IMR-90 (cell line): ENCODE measurements around the gene APOOL. TPM values are rescaled to one million over a fixed set of nuclear protein-coding genes. Genes with fewer than 3 reads are reported as not detected.

Source experiments
- ATAC-seq: fragments of 200-7000 bp; cut with Tn5 transposase; 2 replicates; pipeline ENCODE4 v1.9.1; 2020; ENCODE audit warnings: low read depth, mild to moderate bottlenecking, moderate library complexity
- BruUV-seq: library from RNA; stranded (reverse); fragments of 400-500 nt; replicated peaks from 2 replicates; lab custom pipeline; 2021; lab: Mats Ljungman, UMichigan
- CTCF ChIA-PET: fragments of 300-600 bp; formaldehyde crosslinking; extraction: SDS; loops from one replicate; lab custom pipeline; 2021; ENCODE audit warnings: antibody characterized with exemption; lab: Yijun Ruan, JAX
- POLR2A ChIA-PET: fragments of 300-600 bp; sonication (Branson Sonifier 250); formaldehyde crosslinking; loops from one replicate; lab custom pipeline; 2022; ENCODE audit warnings: antibody characterized with exemption; ENCODE audit not compliant: unreplicated experiment; lab: Charles Lee
- DNase-seq: peaks from one replicate; pipeline ENCODE4 v3.0.0; 2013
- H2AFZ ChIP-seq: replicated peaks from 2 replicates; pipeline ENCODE3; 2013; ENCODE audit warnings: low read length, mild to moderate bottlenecking; ENCODE audit not compliant: poor library complexity
- H2AK5ac ChIP-seq: 2 replicates; pipeline ENCODE4 v1.6.1; 2013; ENCODE audit warnings: low read depth, low read length, inconsistent platforms
- H2AK9ac ChIP-seq: replicated peaks from 2 replicates; pipeline ENCODE3; 2013; ENCODE audit warnings: mild to moderate bottlenecking, low read depth, low read length, moderate library complexity; ENCODE audit not compliant: poor library complexity
- H2BK120ac ChIP-seq: 2 replicates; pipeline ENCODE4 v1.6.1; 2013; ENCODE audit warnings: low read depth, low read length, inconsistent platforms
- H2BK15ac ChIP-seq: 3 replicates; pipeline ENCODE4 v1.6.1; 2013; ENCODE audit warnings: low read depth, low read length, inconsistent platforms
- H2BK20ac ChIP-seq: 2 replicates; pipeline ENCODE4 v1.6.1; 2013; ENCODE audit warnings: low read depth, mild to moderate bottlenecking, inconsistent platforms, low read length, moderate library complexity
- H2BK5ac ChIP-seq: 2 replicates; pipeline ENCODE4 v1.6.1; 2013; ENCODE audit warnings: mild to moderate bottlenecking, low read depth, low read length, inconsistent platforms; ENCODE audit not compliant: poor library complexity, severe bottlenecking
- H3K14ac ChIP-seq: replicated peaks from 2 replicates; pipeline ENCODE4 v1.6.1; 2013; ENCODE audit warnings: low read depth, low read length, inconsistent platforms
- H3K18ac ChIP-seq: 2 replicates; pipeline ENCODE4 v1.6.1; 2013; ENCODE audit warnings: low read depth, low read length, control low read depth
- H3K23ac ChIP-seq: 2 replicates; pipeline ENCODE4 v1.6.1; 2013; ENCODE audit warnings: low read depth, low read length, inconsistent platforms
- H3K27ac ChIP-seq: 2 replicates; pipeline ENCODE4 v1.5.1; 2013; ENCODE audit warnings: mild to moderate bottlenecking, control low read depth, low read length; ENCODE audit not compliant: insufficient read depth
- H3K27me3 ChIP-seq: 2 replicates; pipeline ENCODE4 v1.6.1; 2013; ENCODE audit warnings: low read length; ENCODE audit not compliant: control insufficient read depth, insufficient read depth
- H3K36me3 ChIP-seq: 2 replicates; pipeline ENCODE4 v1.6.1; 2013; ENCODE audit warnings: low read length, mixed read lengths; ENCODE audit not compliant: control insufficient read depth, insufficient read depth
- H3K4ac ChIP-seq: 2 replicates; pipeline ENCODE4 v1.6.1; 2013; ENCODE audit warnings: low read depth, low read length, inconsistent platforms
- H3K4me1 ChIP-seq: 2 replicates; pipeline ENCODE4 v1.6.1; 2013; ENCODE audit warnings: low read length, mixed read lengths; ENCODE audit not compliant: control insufficient read depth, insufficient read depth
- H3K4me2 ChIP-seq: 2 replicates; pipeline ENCODE4 v1.6.1; 2013; ENCODE audit warnings: low read depth, mild to moderate bottlenecking, control low read depth, low read length, moderate library complexity
- H3K4me3 ChIP-seq: 2 replicates; pipeline ENCODE4 v1.5.1; 2013; ENCODE audit warnings: low read depth, mild to moderate bottlenecking, control low read depth, low read length, moderate library complexity; ENCODE audit not compliant: insufficient read depth
- H3K56ac ChIP-seq: 2 replicates; pipeline ENCODE4 v1.6.1; 2013; ENCODE audit warnings: low read length, inconsistent platforms; ENCODE audit not compliant: insufficient read depth; ENCODE audit errors: extremely low read depth
- H3K79me1 ChIP-seq, 2 experiments: 2 replicates each; pipeline ENCODE4 v1.6.1; 2013; ENCODE audit warnings: low read length in 2 of 2, inconsistent platforms in 1 of 2, low read depth in 1 of 2
- H3K9ac ChIP-seq: 2 replicates; pipeline ENCODE4 v1.6.1; 2013; ENCODE audit warnings: low read depth, low read length, control low read depth
- H3K9me1 ChIP-seq: 2 replicates; pipeline ENCODE4 v1.6.1; 2013; ENCODE audit warnings: low read length, inconsistent platforms; ENCODE audit not compliant: insufficient read depth
- H3K9me3 ChIP-seq: 2 replicates; pipeline ENCODE4 v1.6.1; 2013; ENCODE audit warnings: low read length; ENCODE audit not compliant: control insufficient read depth, insufficient read depth
- H4K20me1 ChIP-seq: 2 replicates; pipeline ENCODE4 v1.6.1; 2013; ENCODE audit warnings: low read length, inconsistent platforms; ENCODE audit not compliant: insufficient read depth
- H4K5ac ChIP-seq: 2 replicates; pipeline ENCODE4 v1.6.1; 2013; ENCODE audit warnings: mild to moderate bottlenecking, low read depth, low read length, control low read depth
- H4K8ac ChIP-seq, 2 experiments: 2 replicates each; pipeline ENCODE4 v1.6.1; 2013; ENCODE audit warnings: low read depth in 2 of 2, low read length in 2 of 2, control low read depth in 1 of 2, inconsistent platforms in 1 of 2
- H4K91ac ChIP-seq: 2 replicates; pipeline ENCODE4 v1.6.1; 2013; ENCODE audit warnings: low read depth, low read length, inconsistent platforms; ENCODE audit not compliant: insufficient read depth
- BHLHE40 ChIP-seq: fragments of 150-350 bp; IDR thresholded peaks from 2 replicates; pipeline ENCODE4 v1.6.1; 2016; ENCODE audit warnings: mild to moderate bottlenecking, low read depth, low read length
- CEBPB ChIP-seq: IDR thresholded peaks from 2 replicates; pipeline ENCODE4 v1.6.1; 2012; ENCODE audit warnings: low read depth, low read length, improper control_type of control experiment
- MAFK ChIP-seq: IDR thresholded peaks from 2 replicates; pipeline ENCODE4 v1.6.1; 2012; ENCODE audit warnings: low read depth, low read length, improper control_type of control experiment
- MAZ ChIP-seq: IDR thresholded peaks from 2 replicates; pipeline ENCODE4 v1.6.1; 2012; ENCODE audit warnings: low read depth, mild to moderate bottlenecking, low read length, improper control_type of control experiment, moderate library complexity, borderline replicate concordance
- NFE2L2 ChIP-seq: fragments of 150-350 bp; IDR thresholded peaks from 2 replicates; pipeline ENCODE4 v1.6.1; 2016; ENCODE audit warnings: low read depth, mild to moderate bottlenecking, low read length
- WGBS, 2 experiments: methylation state at CpG; one replicate each; pipeline versions ENCODE4 v1.1.5 to v1.1.7; 2013; ENCODE audit warnings: missing lambda C conversion rate in 2 of 2; ENCODE audit not compliant: insufficient read length in 1 of 2; ENCODE audit errors: extremely low coverage in 2 of 2; 5-methylcytosine and 5-hydroxymethylcytosine counted together
- dilution Hi-C: fragments of 300-500 bp; cut with HindIII; formaldehyde crosslinking; loops from one replicate; pipeline ENCODE4 v1.14.3; 2018; ENCODE audit warnings: low sequenced_read_pairs; ENCODE audit not compliant: unreplicated experiment
- in situ Hi-C: fragments of 300-500 bp; cut with MboI; formaldehyde crosslinking; loops from 3 replicates; pipeline ENCODE4 v1.14.3; 2019; ENCODE audit warnings: low sequenced_read_pairs, inconsistent platforms, mixed read lengths
- intact Hi-C: fragments of 100-400 bp; cut with micrococcal nuclease; formaldehyde crosslinking; loops from 2 replicates; pipeline ENCODE4 v1.10.0; 2022
- polyA plus RNA-seq, 3 experiments: library from polyadenylated mRNA; depleted of rRNA; stranded (reverse); fragments of >200 nt; gene quantifications; 2 replicates each; pipeline ENCODE4 v1.2.3, GENCODE V29; 2012; ENCODE audit warnings: low replicate concordance in 1 of 3
- total RNA-seq: library from RNA; depleted of rRNA; stranded (reverse); fragments of >200 nt; gene quantifications from 2 replicates; pipeline ENCODE4 v1.2.3, GENCODE V29; 2012
- TF ChIP-seq, protein P1 (sequence below): fragments of 150-350 bp; IDR thresholded peaks from 2 replicates; pipeline ENCODE4 v1.6.1; 2016; ENCODE audit warnings: low read depth, mild to moderate bottlenecking, low read length, moderate library complexity, borderline replicate concordance
- TF ChIP-seq, protein P2 (sequence below): conservative IDR thresholded peaks from 2 replicates; pipeline ENCODE4 v1.5.1; 2012; ENCODE audit warnings: mild to moderate bottlenecking, low read depth, low read length, improper control_type of control experiment

APOOL gene
- total and polyA plus RNA-seq, 2 of the 4 experiments (the other 2 are of a cell fraction): 4.6 to 9.7 TPM

DNA sequence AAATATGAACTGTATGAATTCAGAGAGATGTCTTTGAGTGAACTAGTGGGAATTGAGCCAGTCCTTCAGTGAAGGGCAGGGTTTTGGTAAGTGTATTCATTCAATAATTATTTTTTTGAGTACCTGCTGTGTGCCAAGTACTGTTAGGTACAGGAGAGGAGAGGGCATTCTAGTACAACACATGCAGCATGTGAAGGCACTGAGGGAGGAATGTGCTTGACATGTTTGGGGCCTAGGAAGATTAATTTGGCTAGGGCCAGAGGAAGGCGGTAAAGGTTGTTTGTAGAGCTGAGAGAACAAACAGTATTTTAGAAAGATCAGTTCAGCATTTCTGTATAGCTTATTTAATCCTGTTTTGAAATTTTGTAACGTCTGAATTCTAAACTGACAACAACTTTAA is 27.8 kb downstream of the APOOL start:
- no TSS peak for BruUV-seq
- ATAC-seq: no peak
- intact Hi-C loops: no loop called here

More for the DNA sequence above, 27.8 kb downstream of the APOOL start:
- WGBS, 2 experiments: no CpG with 5 or more reads among the region's 2 CpGs
- H2AK5ac ChIP-seq: no peak overlapping the region
- H3K36me3 ChIP-seq: no peaks in the 10 kb centered on the region
- in situ Hi-C loops: no loop called here
- TF ChIP-seq MAFK: no peak
- no peak for TF ChIP-seq MAZ
- TF ChIP-seq CEBPB: no peak
- TF ChIP-seq, protein P1, sequence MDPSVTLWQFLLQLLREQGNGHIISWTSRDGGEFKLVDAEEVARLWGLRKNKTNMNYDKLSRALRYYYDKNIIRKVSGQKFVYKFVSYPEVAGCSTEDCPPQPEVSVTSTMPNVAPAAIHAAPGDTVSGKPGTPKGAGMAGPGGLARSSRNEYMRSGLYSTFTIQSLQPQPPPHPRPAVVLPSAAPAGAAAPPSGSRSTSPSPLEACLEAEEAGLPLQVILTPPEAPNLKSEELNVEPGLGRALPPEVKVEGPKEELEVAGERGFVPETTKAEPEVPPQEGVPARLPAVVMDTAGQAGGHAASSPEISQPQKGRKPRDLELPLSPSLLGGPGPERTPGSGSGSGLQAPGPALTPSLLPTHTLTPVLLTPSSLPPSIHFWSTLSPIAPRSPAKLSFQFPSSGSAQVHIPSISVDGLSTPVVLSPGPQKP: no peak
- no peak for TF ChIP-seq NFE2L2
- no peak for TF ChIP-seq BHLHE40
- TF ChIP-seq, protein P2, sequence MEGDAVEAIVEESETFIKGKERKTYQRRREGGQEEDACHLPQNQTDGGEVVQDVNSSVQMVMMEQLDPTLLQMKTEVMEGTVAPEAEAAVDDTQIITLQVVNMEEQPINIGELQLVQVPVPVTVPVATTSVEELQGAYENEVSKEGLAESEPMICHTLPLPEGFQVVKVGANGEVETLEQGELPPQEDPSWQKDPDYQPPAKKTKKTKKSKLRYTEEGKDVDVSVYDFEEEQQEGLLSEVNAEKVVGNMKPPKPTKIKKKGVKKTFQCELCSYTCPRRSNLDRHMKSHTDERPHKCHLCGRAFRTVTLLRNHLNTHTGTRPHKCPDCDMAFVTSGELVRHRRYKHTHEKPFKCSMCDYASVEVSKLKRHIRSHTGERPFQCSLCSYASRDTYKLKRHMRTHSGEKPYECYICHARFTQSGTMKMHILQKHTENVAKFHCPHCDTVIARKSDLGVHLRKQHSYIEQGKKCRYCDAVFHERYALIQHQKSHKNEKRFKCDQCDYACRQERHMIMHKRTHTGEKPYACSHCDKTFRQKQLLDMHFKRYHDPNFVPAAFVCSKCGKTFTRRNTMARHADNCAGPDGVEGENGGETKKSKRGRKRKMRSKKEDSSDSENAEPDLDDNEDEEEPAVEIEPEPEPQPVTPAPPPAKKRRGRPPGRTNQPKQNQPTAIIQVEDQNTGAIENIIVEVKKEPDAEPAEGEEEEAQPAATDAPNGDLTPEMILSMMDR: no peak
- no peaks in the 10 kb centered on the region for H3K9me3 ChIP-seq
- no peak overlapping the region for H3K4me3 ChIP-seq
- H3K4me1 ChIP-seq: no peaks in the 10 kb centered on the region
- no peak overlapping the region for H2BK5ac ChIP-seq
- H4K8ac ChIP-seq: no peak overlapping the region
- no peak overlapping the region for H4K91ac ChIP-seq
- ChIA-PET CTCF (no interaction called here), POLR2A (no interaction called here)
- no peak overlapping the region for H3K4me2 ChIP-seq
- no peak overlapping the region for H3K18ac ChIP-seq
- H3K79me1 ChIP-seq: no peaks in the 10 kb centered on the region
- no peak overlapping the region for H3K56ac ChIP-seq
- H3K4ac ChIP-seq: no peak overlapping the region
- H2AFZ ChIP-seq: no peak overlapping the region
- dilution Hi-C loops: no loop called here
- H3K14ac ChIP-seq: no peak overlapping the region
- no peak overlapping the region for H2AK9ac ChIP-seq
- H3K9ac ChIP-seq: no peak overlapping the region
- H3K23ac ChIP-seq: no peak overlapping the region
- H2BK15ac ChIP-seq: no peak overlapping the region
- H3K27ac ChIP-seq: no peak overlapping the region
- no peak overlapping the region for H4K5ac ChIP-seq
- no peaks in the 10 kb centered on the region for H4K20me1 ChIP-seq
- DNase-seq: no peak
- H3K9me1 ChIP-seq: no peaks in the 10 kb centered on the region
- H2BK20ac ChIP-seq: no peak overlapping the region
- no peak overlapping the region for H2BK120ac ChIP-seq
- H3K27me3 ChIP-seq: no peaks in the 10 kb centered on the region
